ENCODE measurements around the gene DDO. TPM values are rescaled to one million over a fixed set of nuclear protein-coding genes. Genes with fewer than 3 reads are reported as not detected.

DDO gene
- total and polyA plus RNA-seq, 2 of the 8 experiments (the other 6 are each of a cell fraction or from before 2014, with no cell fraction given) = not detected

DNA sequence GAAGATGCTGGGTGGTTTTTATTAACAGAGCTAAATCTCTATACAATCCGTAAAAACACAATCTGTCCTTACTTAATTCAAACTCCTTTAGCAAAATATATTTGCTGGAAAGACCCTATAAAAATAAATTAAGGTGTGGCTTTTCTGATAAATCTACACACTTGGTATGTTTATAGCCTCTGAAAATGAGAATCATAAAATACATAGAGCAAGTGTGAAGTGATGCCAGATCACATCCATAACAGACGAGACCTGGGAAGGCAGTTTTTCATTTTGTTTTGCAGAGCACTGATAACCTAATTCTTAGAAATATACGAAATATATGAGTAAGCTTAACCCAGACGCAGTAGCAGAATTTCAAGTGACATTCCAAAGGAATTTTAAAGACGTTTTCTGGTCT is 10.4 kb upstream of the DDO start (continued):
- TF ChIP-seq POU5F1 (IDR thresholded peaks at IDR 0.05; ENCODE audit: low read depth, low read length) (no peak), NRF1 (IDR thresholded peaks at IDR 0.05; ENCODE audit: low read depth, low read length) (no peak)

DNA sequence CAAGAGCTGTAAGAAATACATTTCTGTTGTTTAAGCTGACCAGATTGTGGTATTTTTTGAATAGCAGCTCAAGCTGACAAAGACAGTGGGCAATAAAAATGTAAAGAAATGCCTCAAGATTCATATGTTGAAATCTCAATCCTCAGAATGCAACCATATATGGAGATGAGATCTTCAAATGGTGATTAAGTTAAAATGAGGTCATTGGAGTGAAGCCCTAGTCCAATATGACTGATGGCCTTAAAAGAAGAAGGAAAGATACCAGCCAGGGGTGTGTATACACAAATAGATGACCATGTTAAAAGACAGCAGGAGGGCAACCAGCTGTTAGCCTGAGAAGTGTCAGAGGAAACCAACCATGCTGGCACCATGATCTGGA is 7.1 kb upstream of the DDO start:
- CTCF ChIA-PET (ENCODE audit: partially characterized antibody) = no interaction called here
- TF ChIP-seq ZNF274 (IDR thresholded peaks at IDR 0.05; ENCODE audit: borderline replicate concordance, extremely low read depth, low read length) (no peak), GTF2F1 (IDR thresholded peaks at IDR 0.05; ENCODE audit: borderline replicate concordance, low read depth, low read length) (no peak), MAFK (IDR thresholded peaks at IDR 0.05; ENCODE audit: low read depth, low read length) (no peak), BRCA1 (IDR thresholded peaks at IDR 0.05; ENCODE audit: low read depth, low read length) (no peak), CBX8 (IDR thresholded peaks at IDR 0.05; ENCODE audit: borderline replicate concordance, low read depth, low read length) (no peak), SUZ12 (IDR thresholded peaks at IDR 0.05; ENCODE audit: low read length) (no peak), SP4 (IDR thresholded peaks at IDR 0.05; ENCODE audit: low read length) (no peak), TAF7 (optimal IDR thresholded peaks at IDR 0.05; ENCODE audit: borderline replicate concordance, low read depth, low read length) (no peak), EZH2 (IDR thresholded peaks at IDR 0.05; ENCODE audit: low read depth, low read length, severe bottlenecking) (no peak), CREB1 (IDR thresholded peaks at IDR 0.05) (no peak), KDM4A (IDR thresholded peaks at IDR 0.05; ENCODE audit: low read depth, low read length, severe bottlenecking) (no peak), POLR2AphosphoS5 (IDR thresholded peaks at IDR 0.05; ENCODE audit: low read depth, low read length) (no peak), EP300 (IDR thresholded peaks at IDR 0.05; ENCODE audit: borderline replicate concordance in 1 of 2, low read depth in 2 of 2, low read length in 2 of 2) (no peak)

More for the DNA sequence above, 7.1 kb upstream of the DDO start:
- H2BK5ac ChIP-seq (ENCODE audit: low read depth, low read length) = no peak overlapping the region
- H2BK120ac ChIP-seq (replicated peaks; ENCODE audit: low read depth, low read length) = no peak overlapping the region
- H3K4me2 ChIP-seq (ENCODE audit: insufficient read depth in 1 of 2, low read depth in 2 of 2, low read length in 2 of 2) = no peak overlapping the region
- H2AFZ ChIP-seq (ENCODE audit: low read length) = no peak overlapping the region
- no peak overlapping the region for H2BK12ac ChIP-seq (ENCODE audit: low read depth, low read length)
- no peak overlapping the region for H2BK20ac ChIP-seq (ENCODE audit: low read length)
- H3K23ac ChIP-seq (ENCODE audit: insufficient read length) = no peak overlapping the region
- no peaks in the 10 kb centered on the region for H3K79me1 ChIP-seq (ENCODE audit: low read depth, low read length)
- no peak overlapping the region for H3K4me3 ChIP-seq (ENCODE audit: extremely low read depth in 1 of 4, insufficient read depth in 2 of 4, low read depth in 3 of 4, low read length in 4 of 4)
- H2BK15ac ChIP-seq (ENCODE audit: low read length) = no peak overlapping the region
- no peak overlapping the region for H4K8ac ChIP-seq (ENCODE audit: extremely low read depth, insufficient read depth, low read length)
- H3K56ac ChIP-seq (replicated peaks; ENCODE audit: insufficient read length, low read depth, low read length) = no peak overlapping the region
- H3K4ac ChIP-seq (replicated peaks; ENCODE audit: insufficient read length, low read depth, low read length) = no peak overlapping the region
- no peak overlapping the region for H4K5ac ChIP-seq (ENCODE audit: insufficient read length, low read depth, low read length)
- no peak overlapping the region for H3K9ac ChIP-seq (replicated peaks in 1 of 4; ENCODE audit: extremely low read depth in 1 of 4, low read depth in 3 of 4, low read length in 3 of 4)
- no peak for DNase-seq (ENCODE audit: low read depth in 1 of 2, low spot score in 2 of 2)
- no peak overlapping the region for H3K18ac ChIP-seq (ENCODE audit: extremely low read depth, low read length)
- no peaks in the 10 kb centered on the region for H3K9me3 ChIP-seq (ENCODE audit: insufficient read depth in 2 of 2, low read depth in 1 of 2, low read length in 1 of 2)
- no peaks in the 10 kb centered on the region for H4K20me1 ChIP-seq (replicated peaks in 1 of 2; ENCODE audit: control insufficient read depth in 1 of 2, insufficient read depth in 2 of 2, low read length in 2 of 2)
- H3K4me1 ChIP-seq (replicated peaks in 1 of 4; ENCODE audit: control insufficient read depth in 3 of 4, insufficient read depth in 4 of 4, low read length in 3 of 4) = no peaks in the 10 kb centered on the region
- no peaks in the 10 kb centered on the region for H3K27me3 ChIP-seq (replicated peaks in 1 of 4; ENCODE audit: control insufficient read depth in 3 of 4, extremely low read depth in 1 of 4, insufficient read depth in 3 of 4, low read length in 3 of 4)
- no peak for FAIRE-seq
- no peak overlapping the region for H3K14ac ChIP-seq (ENCODE audit: insufficient read length)
- H2AK5ac ChIP-seq (ENCODE audit: low read depth, low read length) = no peak overlapping the region
- no peaks in the 10 kb centered on the region for H3K79me2 ChIP-seq (ENCODE audit: control insufficient read depth in 1 of 2, insufficient read depth in 2 of 2, low read length in 2 of 2)
- H3K36me3 ChIP-seq (ENCODE audit: control insufficient read depth in 2 of 4, insufficient read depth in 4 of 4, low read length in 3 of 4) = no peaks in the 10 kb centered on the region
- H3K23me2 ChIP-seq (ENCODE audit: low read depth, low read length) = peaks cover 3% of the 10 kb centered on the region; the same call in 1 of the 2 replicates
- H4K91ac ChIP-seq (replicated peaks; ENCODE audit: insufficient read length, low read length) = no peak overlapping the region
- no peak overlapping the region for H3K27ac ChIP-seq (ENCODE audit: low read depth, low read length)
- POLR2A ChIA-PET (ENCODE audit: partially characterized antibody) = no interaction called here
